A549 (cell line): Measurements from ENCODE around the gene ALG12.

Source experiments
- BCL3 ChIP-seq: fragments of >200 bp; sonication (Bioruptor Twin); formaldehyde crosslinking; IDR thresholded peaks from 3 replicates; pipeline ENCODE4 v1.6.1; 2016
- EP300 ChIP-seq, 2 experiments: fragments of >200 bp; sonication (Bioruptor Twin); formaldehyde crosslinking; IDR thresholded peaks; 2 replicates in 1 of 2; 3 replicates in 1 of 2; pipeline ENCODE4 v1.6.1; 2016 to 2017
- MAX ChIP-seq: IDR thresholded peaks from 2 replicates; pipeline ENCODE4 v1.6.1; 2012
- POLR2A ChIP-seq: IDR thresholded peaks from 2 replicates; pipeline ENCODE4 v1.6.1; 2012; ENCODE audit warnings: mild to moderate bottlenecking, low read length
- RAD21 ChIP-seq, 2 experiments: fragments of >200 bp in 1 of 2; sonication (Bioruptor Twin) in 1 of 2; formaldehyde crosslinking in 1 of 2; IDR thresholded peaks in 1 of 2; conservative IDR thresholded peaks in 1 of 2; 2 replicates in 1 of 2; 3 replicates in 1 of 2; pipeline ENCODE4 v1.6.1; 2012 to 2018; ENCODE audit warnings: inconsistent platforms in 1 of 2
- USF2 ChIP-seq: fragments of 450-650 bp; IDR thresholded peaks from 2 replicates; pipeline ENCODE4 v1.6.1; 2014; ENCODE audit warnings: antibody characterized with exemption
- ZNF302 ChIP-seq: fragments of 250-450 bp; sonication (Bioruptor Pico); IDR thresholded peaks from 2 replicates; pipeline ENCODE4 v1.9.0; 2021; ENCODE audit warnings: inconsistent platforms, mild to moderate bottlenecking, moderate library complexity
- ZSCAN20 ChIP-seq: fragments of 250-450 bp; sonication (Bioruptor Pico); IDR thresholded peaks from 2 replicates; pipeline ENCODE4 v1.8.0; 2022; ENCODE audit warnings: mild to moderate bottlenecking, moderate library complexity
- TF ChIP-seq, protein P1 (sequence below): fragments of >200 bp; sonication (Bioruptor Twin); formaldehyde crosslinking; IDR thresholded peaks from 3 replicates; pipeline ENCODE4 v1.5.1; 2016
- TF ChIP-seq, protein P2 (sequence below): fragments of 250-450 bp; sonication (Bioruptor Pico); IDR thresholded peaks from 2 replicates; pipeline ENCODE4 v1.5.0; 2020; ENCODE audit warnings: low read depth, mild to moderate bottlenecking, moderate library complexity

DNA sequence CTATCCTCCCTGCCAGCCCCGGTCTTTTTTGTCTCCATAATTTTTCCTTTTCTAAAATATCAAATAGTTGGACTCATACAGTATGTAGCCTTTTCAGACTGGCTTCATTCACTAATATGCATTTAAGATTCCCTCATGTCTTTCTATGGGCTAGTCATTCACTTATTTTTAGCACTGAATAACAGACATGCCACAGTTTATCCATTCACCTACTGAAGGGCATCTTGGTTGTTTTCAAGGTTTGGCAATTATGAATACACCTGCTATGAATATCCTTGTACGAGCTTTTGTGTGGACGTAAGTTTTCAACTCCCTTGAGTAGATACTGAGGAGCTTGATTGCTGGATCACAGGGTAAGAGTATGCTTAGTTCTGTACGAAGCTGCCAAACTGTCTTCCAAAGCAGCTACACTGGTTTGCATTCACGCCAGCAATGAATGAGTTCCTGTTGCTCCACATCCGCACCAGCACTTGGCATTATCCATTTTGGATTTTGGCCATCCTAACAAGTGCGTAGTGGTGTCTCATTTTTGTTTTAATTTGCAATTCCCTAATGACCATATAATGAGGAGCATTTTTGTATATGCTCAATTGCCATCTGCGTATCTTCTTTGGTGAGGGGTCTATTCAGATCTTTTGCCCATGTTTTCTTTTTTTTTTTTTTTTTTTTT, 21.1 kb downstream of the ALG12 start:
- TF ChIP-seq, protein P1, sequence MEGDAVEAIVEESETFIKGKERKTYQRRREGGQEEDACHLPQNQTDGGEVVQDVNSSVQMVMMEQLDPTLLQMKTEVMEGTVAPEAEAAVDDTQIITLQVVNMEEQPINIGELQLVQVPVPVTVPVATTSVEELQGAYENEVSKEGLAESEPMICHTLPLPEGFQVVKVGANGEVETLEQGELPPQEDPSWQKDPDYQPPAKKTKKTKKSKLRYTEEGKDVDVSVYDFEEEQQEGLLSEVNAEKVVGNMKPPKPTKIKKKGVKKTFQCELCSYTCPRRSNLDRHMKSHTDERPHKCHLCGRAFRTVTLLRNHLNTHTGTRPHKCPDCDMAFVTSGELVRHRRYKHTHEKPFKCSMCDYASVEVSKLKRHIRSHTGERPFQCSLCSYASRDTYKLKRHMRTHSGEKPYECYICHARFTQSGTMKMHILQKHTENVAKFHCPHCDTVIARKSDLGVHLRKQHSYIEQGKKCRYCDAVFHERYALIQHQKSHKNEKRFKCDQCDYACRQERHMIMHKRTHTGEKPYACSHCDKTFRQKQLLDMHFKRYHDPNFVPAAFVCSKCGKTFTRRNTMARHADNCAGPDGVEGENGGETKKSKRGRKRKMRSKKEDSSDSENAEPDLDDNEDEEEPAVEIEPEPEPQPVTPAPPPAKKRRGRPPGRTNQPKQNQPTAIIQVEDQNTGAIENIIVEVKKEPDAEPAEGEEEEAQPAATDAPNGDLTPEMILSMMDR, result no peak
- no peak for TF ChIP-seq POLR2A
- no peak for TF ChIP-seq MAX
- TF ChIP-seq ZNF302 (CRISPR knock-in tag), result no peak
- TF ChIP-seq USF2, result no peak
- TF ChIP-seq ZSCAN20 (CRISPR knock-in tag), result no peak
- no peak for TF ChIP-seq RAD21 (conservative IDR thresholded peaks at IDR 0.05 in 1 of 2, IDR thresholded peaks at IDR 0.05 in 1 of 2)
- TF ChIP-seq, protein P2, sequence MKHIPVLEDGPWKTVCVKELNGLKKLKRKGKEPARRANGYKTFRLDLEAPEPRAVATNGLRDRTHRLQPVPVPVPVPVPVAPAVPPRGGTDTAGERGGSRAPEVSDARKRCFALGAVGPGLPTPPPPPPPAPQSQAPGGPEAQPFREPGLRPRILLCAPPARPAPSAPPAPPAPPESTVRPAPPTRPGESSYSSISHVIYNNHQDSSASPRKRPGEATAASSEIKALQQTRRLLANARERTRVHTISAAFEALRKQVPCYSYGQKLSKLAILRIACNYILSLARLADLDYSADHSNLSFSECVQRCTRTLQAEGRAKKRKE (CRISPR knock-in tag), result no peak
- no peak for TF ChIP-seq EP300 (IDR thresholded peaks at IDR 0.05)
- no peak for TF ChIP-seq BCL3
